Stimulated activated CD8-positive, alpha-beta memory T cell treated with anti-CD3 and anti-CD28 coated beads, Interleukin-12 subunit alpha, Interleukin-12 subunit beta, amount 100 ng/mL, for 1 hour (primary cell): ENCODE measurements around the gene HOXC10.

Source experiments
- DNase-seq: peaks from one replicate; pipeline ENCODE4 v3.0.0-alpha.2; 2020; ENCODE audit warnings: low read depth

Gene HOXC10

GRCh38 chr12:53984901-53985691, at the start of gene HOXC10:
Gene HOXC10 (plus strand): TSS chr12:53985146. CDS start chr12:53985260, 114 bp downstream.
- DNase-seq, result peak; percentile 69

GRCh38 chr12:53935383-53936341, 49.3 kb upstream of the HOXC10 start:
- DNase-seq, result no peak

- DNase-seq, result no peak
Measured at GRCh38 chr12:53937099-53937498, 47.8 kb upstream of the HOXC10 start.

GRCh38 chr12:53937596-53938325, 47.2 kb upstream of the HOXC10 start:
- no peak for DNase-seq

- DNase-seq, result no peak
Measured at GRCh38 chr12:53938326-53939140, 46.4 kb upstream of the HOXC10 start, which contains the start of gene HOXC13. Gene HOXC13 (plus strand): TSS chr12:53938831. CDS start chr12:53938907, 76 bp downstream.

- DNase-seq, result no peak
Measured at GRCh38 chr12:53939141-53940108, 45.5 kb upstream of the HOXC10 start.

- DNase-seq, result no peak
Measured at GRCh38 chr12:53940443-53941014, 44.4 kb upstream of the HOXC10 start.

GRCh38 chr12:53941187-53941586, 43.8 kb upstream of the HOXC10 start:
- DNase-seq, result no peak

GRCh38 chr12:53941750-53942149, 43.2 kb upstream of the HOXC10 start:
- no peak for DNase-seq

- DNase-seq, result no peak
Measured at GRCh38 chr12:53942467-53942997, 42.4 kb upstream of the HOXC10 start.

GRCh38 chr12:53944209-53944608, 40.7 kb upstream of the HOXC10 start:
- DNase-seq, result no peak

GRCh38 chr12:53944907-53945847, 39.8 kb upstream of the HOXC10 start:
- DNase-seq, result no peak

- no peak for DNase-seq
Measured at GRCh38 chr12:53947743-53948142, 37.2 kb upstream of the HOXC10 start.

- DNase-seq, result no peak
Measured at GRCh38 chr12:53948650-53949593, 36.0 kb upstream of the HOXC10 start.

GRCh38 chr12:53949631-53950436, 35.1 kb upstream of the HOXC10 start:
- DNase-seq, result no peak

- DNase-seq, result no peak
Measured at GRCh38 chr12:53950437-53950773, 34.5 kb upstream of the HOXC10 start.
